Measurements from ENCODE around the gene ATG9A.
A peak's percentile ranks its signal among the peaks of the same experiment; 100 is the strongest.

The ATG9A gene

GRCh38 chr2:219243291-219243761 lies 13.9 kb upstream of the ATG9A start:
- Histone ChIP-seq H3K9me3 (ENCODE audit: control insufficient read depth, low read length) (no peaks in the 10 kb centered on the region), H3K4me1 (ENCODE audit: control insufficient read depth, insufficient read depth, low read length) (peaks cover 28% of the 10 kb centered on the region), H3K27me3 (replicated peaks; ENCODE audit: control insufficient read depth, insufficient read depth, low read length) (no peaks in the 10 kb centered on the region), H3K36me3 (ENCODE audit: control insufficient read depth, insufficient read depth, low read length, severe bottlenecking) (peaks cover 21% of the 10 kb centered on the region), H3K9ac (ENCODE audit: low read length) (peak overlapping the region; percentile 72), H3K4me3 (ENCODE audit: low read length) (peak overlapping the region; percentile 67)
- DNase-seq (ENCODE audit: low read depth), result no peak

- DNase-seq (ENCODE audit: low read depth), result no peak
- H3K4me1 ChIP-seq (ENCODE audit: control insufficient read depth, insufficient read depth, low read length), result peaks cover 10% of the 10 kb centered on the region
- no peak overlapping the region for H3K4me3 ChIP-seq (ENCODE audit: low read length)
- H3K27me3 ChIP-seq (replicated peaks; ENCODE audit: control insufficient read depth, insufficient read depth, low read length), result no peaks in the 10 kb centered on the region
- no peak overlapping the region for H3K9ac ChIP-seq (ENCODE audit: low read length)
- no peaks in the 10 kb centered on the region for H3K9me3 ChIP-seq (ENCODE audit: control insufficient read depth, low read length)
- H3K36me3 ChIP-seq (ENCODE audit: control insufficient read depth, insufficient read depth, low read length, severe bottlenecking), result peaks cover 73% of the 10 kb centered on the region
Observed at GRCh38 chr2:219234331-219234730, 4.9 kb upstream of the ATG9A start.

- Histone ChIP-seq H3K27me3 (replicated peaks; ENCODE audit: control insufficient read depth, insufficient read depth, low read length) (no peaks in the 10 kb centered on the region), H3K4me3 (ENCODE audit: low read length) (peak overlapping the region; percentile 96), H3K36me3 (ENCODE audit: control insufficient read depth, insufficient read depth, low read length, severe bottlenecking) (peaks cover 53% of the 10 kb centered on the region), H3K9me3 (ENCODE audit: control insufficient read depth, low read length) (no peaks in the 10 kb centered on the region), H3K4me1 (ENCODE audit: control insufficient read depth, insufficient read depth, low read length) (peaks cover 21% of the 10 kb centered on the region), H3K9ac (ENCODE audit: low read length) (peak overlapping the region; percentile 93)
- DNase-seq (ENCODE audit: low read depth), result peak; percentile 73
Observed at GRCh38 chr2:219230059-219230540, 664 bp upstream of the ATG9A start.

GRCh38 chr2:219228911-219229304 lies 528 bp downstream of the ATG9A start:
- no peaks in the 10 kb centered on the region for H3K27me3 ChIP-seq (replicated peaks; ENCODE audit: control insufficient read depth, insufficient read depth, low read length)
- no peaks in the 10 kb centered on the region for H3K9me3 ChIP-seq (ENCODE audit: control insufficient read depth, low read length)
- H3K4me3 ChIP-seq (ENCODE audit: low read length), result peak overlapping the region; percentile 96
- peaks cover 53% of the 10 kb centered on the region for H3K36me3 ChIP-seq (ENCODE audit: control insufficient read depth, insufficient read depth, low read length, severe bottlenecking)
- H3K4me1 ChIP-seq (ENCODE audit: control insufficient read depth, insufficient read depth, low read length), result peaks cover 21% of the 10 kb centered on the region
- H3K9ac ChIP-seq (ENCODE audit: low read length), result peak overlapping the region; percentile 93
- no peak for DNase-seq (ENCODE audit: low read depth)

GRCh38 chr2:219228041-219228910 lies 1.2 kb downstream of the ATG9A start:
- Histone ChIP-seq H3K4me3 (ENCODE audit: low read length) (peak overlapping the region; percentile 96), H3K9ac (ENCODE audit: low read length) (peak overlapping the region; percentile 93), H3K4me1 (ENCODE audit: control insufficient read depth, insufficient read depth, low read length) (peaks cover 21% of the 10 kb centered on the region), H3K36me3 (ENCODE audit: control insufficient read depth, insufficient read depth, low read length, severe bottlenecking) (peaks cover 53% of the 10 kb centered on the region), H3K27me3 (replicated peaks; ENCODE audit: control insufficient read depth, insufficient read depth, low read length) (no peaks in the 10 kb centered on the region), H3K9me3 (ENCODE audit: control insufficient read depth, low read length) (no peaks in the 10 kb centered on the region)
- DNase-seq (ENCODE audit: low read depth), result peak; percentile 19

- Histone ChIP-seq H3K36me3 (ENCODE audit: control insufficient read depth, insufficient read depth, low read length, severe bottlenecking) (peaks cover 66% of the 10 kb centered on the region), H3K4me3 (ENCODE audit: low read length) (no peak overlapping the region), H3K9me3 (ENCODE audit: control insufficient read depth, low read length) (no peaks in the 10 kb centered on the region), H3K4me1 (ENCODE audit: control insufficient read depth, insufficient read depth, low read length) (peaks cover 13% of the 10 kb centered on the region), H3K27me3 (replicated peaks; ENCODE audit: control insufficient read depth, insufficient read depth, low read length) (no peaks in the 10 kb centered on the region), H3K9ac (ENCODE audit: low read length) (no peak overlapping the region)
- no peak for DNase-seq (ENCODE audit: low read depth)
Observed at GRCh38 chr2:219225350-219225749, 4.1 kb downstream of the ATG9A start.

GRCh38 chr2:219223831-219224610 lies 5.4 kb downstream of the ATG9A start:
- no peak overlapping the region for H3K9ac ChIP-seq (ENCODE audit: low read length)
- DNase-seq (ENCODE audit: low read depth), result no peak
- H3K4me1 ChIP-seq (ENCODE audit: control insufficient read depth, insufficient read depth, low read length), result peaks cover 19% of the 10 kb centered on the region
- H3K4me3 ChIP-seq (ENCODE audit: low read length), result no peak overlapping the region
- H3K27me3 ChIP-seq (replicated peaks; ENCODE audit: control insufficient read depth, insufficient read depth, low read length), result no peaks in the 10 kb centered on the region
- H3K36me3 ChIP-seq (ENCODE audit: control insufficient read depth, insufficient read depth, low read length, severe bottlenecking), result peaks cover 74% of the 10 kb centered on the region
- H3K9me3 ChIP-seq (ENCODE audit: control insufficient read depth, low read length), result no peaks in the 10 kb centered on the region

- DNase-seq (ENCODE audit: low read depth), result no peak
- no peaks in the 10 kb centered on the region for H3K9me3 ChIP-seq (ENCODE audit: control insufficient read depth, low read length)
- H3K36me3 ChIP-seq (ENCODE audit: control insufficient read depth, insufficient read depth, low read length, severe bottlenecking), result peaks cover 73% of the 10 kb centered on the region
- H3K9ac ChIP-seq (ENCODE audit: low read length), result no peak overlapping the region
- H3K4me1 ChIP-seq (ENCODE audit: control insufficient read depth, insufficient read depth, low read length), result peaks cover 20% of the 10 kb centered on the region
- no peak overlapping the region for H3K4me3 ChIP-seq (ENCODE audit: low read length)
- no peaks in the 10 kb centered on the region for H3K27me3 ChIP-seq (replicated peaks; ENCODE audit: control insufficient read depth, insufficient read depth, low read length)
Observed at GRCh38 chr2:219221957-219222518, 7.4 kb downstream of the ATG9A start.

- Histone ChIP-seq H3K4me1 (ENCODE audit: control insufficient read depth, insufficient read depth, low read length) (peaks cover 28% of the 10 kb centered on the region), H3K9ac (ENCODE audit: low read length) (no peak overlapping the region), H3K9me3 (ENCODE audit: control insufficient read depth, low read length) (no peaks in the 10 kb centered on the region), H3K36me3 (ENCODE audit: control insufficient read depth, insufficient read depth, low read length, severe bottlenecking) (peaks cover 65% of the 10 kb centered on the region), H3K4me3 (ENCODE audit: low read length) (no peak overlapping the region), H3K27me3 (replicated peaks; ENCODE audit: control insufficient read depth, insufficient read depth, low read length) (no peaks in the 10 kb centered on the region)
- DNase-seq (ENCODE audit: low read depth), result no peak
Observed at GRCh38 chr2:219220652-219221402, 8.6 kb downstream of the ATG9A start.

- peaks cover 61% of the 10 kb centered on the region for H3K36me3 ChIP-seq (ENCODE audit: control insufficient read depth, insufficient read depth, low read length, severe bottlenecking)
- no peak for DNase-seq (ENCODE audit: low read depth)
- no peaks in the 10 kb centered on the region for H3K27me3 ChIP-seq (replicated peaks; ENCODE audit: control insufficient read depth, insufficient read depth, low read length)
- H3K4me1 ChIP-seq (ENCODE audit: control insufficient read depth, insufficient read depth, low read length), result peaks cover 28% of the 10 kb centered on the region
- no peak overlapping the region for H3K4me3 ChIP-seq (ENCODE audit: low read length)
- H3K9me3 ChIP-seq (ENCODE audit: control insufficient read depth, low read length), result no peaks in the 10 kb centered on the region
- peak overlapping the region; percentile 92 for H3K9ac ChIP-seq (ENCODE audit: low read length)
Observed at GRCh38 chr2:219219784-219220532, 9.5 kb downstream of the ATG9A start.

Measured in adipocyte (in vitro differentiated cells).